RWPE1 (cell line): Measurements from ENCODE around the gene CDK12.

Experiments
- CTCF ChIA-PET: fragments of 350-600 bp; sonication (Branson Sonifier 250); formaldehyde crosslinking; extraction: SDS; loops from one replicate; lab custom pipeline; 2021; lab: Yijun Ruan, JAX
- POLR2A ChIA-PET: fragments of 400-600 bp; formaldehyde crosslinking; extraction: SDS; loops from one replicate; lab custom pipeline; 2020; ENCODE audit warnings: antibody characterized with exemption; ENCODE audit not compliant: low non-redundant PET; lab: Yijun Ruan, JAX
- DNase-seq: peaks from one replicate; pipeline ENCODE4 v3.0.0; 2012; ENCODE audit warnings: low spot score
- H3K27ac ChIP-seq: fragments of 450-650 bp; 2 replicates; pipeline ENCODE4 v1.5.1; 2017
- CTCF ChIP-seq: fragments of 450-650 bp; conservative IDR thresholded peaks from 2 replicates; pipeline ENCODE4 v1.5.1; 2017; ENCODE audit warnings: low read depth, mild to moderate bottlenecking

CDK12 gene

DNA sequence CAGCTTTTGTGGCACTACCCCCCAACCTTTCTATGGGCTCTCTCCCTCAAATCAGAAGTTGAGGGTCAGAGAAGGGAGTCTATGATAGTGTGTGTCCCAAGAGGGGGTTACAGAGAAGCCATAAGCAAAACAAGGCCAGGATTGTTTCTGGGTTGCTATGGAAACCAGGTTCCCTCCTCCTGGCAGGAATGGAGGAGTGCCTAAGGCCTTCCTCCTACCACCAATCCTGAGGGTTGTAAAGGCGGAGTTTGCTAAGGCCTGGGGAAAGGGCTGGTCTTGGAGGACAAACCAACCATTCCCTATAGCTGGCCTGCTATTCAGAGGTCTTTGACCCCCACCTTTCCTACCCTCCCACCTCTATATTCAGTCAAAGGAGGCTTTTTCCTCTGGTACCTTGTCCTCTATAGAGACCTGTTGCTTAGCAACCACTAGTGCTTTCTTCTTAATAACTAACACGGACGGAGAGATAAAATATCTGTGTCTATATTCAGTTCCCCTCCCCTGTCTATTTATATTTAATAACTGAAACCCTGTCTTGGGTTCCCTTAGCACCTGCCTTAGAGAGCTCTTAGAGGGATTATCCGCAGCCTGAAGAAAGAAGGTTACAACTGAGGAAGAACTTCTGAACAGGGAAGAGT, 103.0 kb downstream of the CDK12 start:
- DNase-seq = no peak
- CTCF ChIA-PET = interaction anchor here (0.5 to 0.9 kb wide), 2 partner anchors 12 to 118 kb away, joined by 3 to 4 read pairs; no protein-coding TSS in a partner anchor
- TF ChIP-seq CTCF = no peak
- POLR2A ChIA-PET = no interaction called here
- no peak overlapping the region for H3K27ac ChIP-seq

DNA sequence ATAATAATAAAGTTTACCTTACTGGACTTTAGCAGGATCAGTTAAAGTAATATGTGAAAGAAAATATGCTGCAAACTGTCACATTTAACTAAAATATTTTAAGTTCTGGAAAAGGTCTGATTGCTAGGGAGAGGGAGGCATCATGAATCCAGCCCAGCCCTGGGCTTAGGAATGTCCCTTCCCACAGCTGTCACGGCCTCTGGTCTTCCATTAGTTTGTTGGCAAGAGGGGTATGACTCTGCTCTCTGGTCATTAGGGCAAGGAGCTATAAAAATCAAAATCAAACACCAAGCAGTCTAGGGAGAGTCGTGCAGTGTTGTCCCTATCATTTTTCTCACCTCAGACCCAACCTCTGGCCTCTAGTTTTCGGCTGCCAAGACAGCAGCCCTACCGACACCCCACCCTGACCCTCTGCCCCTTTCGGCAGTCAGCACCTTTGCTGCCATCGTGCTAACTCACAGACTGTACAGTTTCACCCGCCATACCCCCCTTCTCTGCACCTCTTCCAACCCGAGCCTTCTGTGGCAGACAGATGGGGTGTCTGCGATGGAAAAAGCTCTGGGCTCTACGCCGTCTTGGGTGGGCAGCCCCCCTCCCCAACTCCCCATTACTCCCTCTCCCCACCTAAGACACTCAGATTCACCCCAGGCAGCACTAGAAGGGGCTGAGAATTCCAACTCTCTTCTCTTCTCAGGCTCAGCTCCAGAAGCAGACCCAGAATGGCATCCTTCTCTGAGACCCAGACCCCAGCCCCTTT, 105.0 kb downstream of the CDK12 start:
- H3K27ac ChIP-seq = no peak overlapping the region
- CTCF ChIA-PET = interaction anchor here (1.0 kb wide), 1 partner anchor 19 kb away, joined by 3 read pairs; no protein-coding TSS in a partner anchor

DNA sequence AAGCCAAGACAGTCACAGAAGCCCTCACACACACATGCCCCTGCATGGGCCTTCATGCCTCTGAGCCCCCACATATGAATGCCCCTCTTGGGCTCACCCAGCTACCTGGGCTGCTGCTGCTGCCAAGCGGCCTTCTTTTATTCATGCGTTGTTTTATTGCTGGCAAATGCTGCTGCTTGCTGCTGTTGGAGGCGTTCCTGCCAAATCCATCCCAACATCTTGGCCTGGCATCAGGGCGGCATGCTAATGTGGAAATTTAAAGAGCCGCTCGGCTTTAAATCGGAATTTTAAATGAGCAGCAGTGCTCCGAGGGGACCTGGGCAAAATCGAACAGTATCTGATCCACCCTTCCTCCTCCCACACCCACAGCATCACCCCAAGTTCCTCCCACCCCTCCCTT, 107.4 kb downstream of the CDK12 start:
- DNase-seq = no peak
- ChIA-PET POLR2A (no interaction called here), CTCF (interaction anchor here (0.7 to 1.2 kb wide), 3 partner anchors 21 to 55 kb away, joined by 3 to 4 read pairs (median 3); no protein-coding TSS in a partner anchor)
- H3K27ac ChIP-seq = no peak overlapping the region
- TF ChIP-seq CTCF = no peak

More for the DNA sequence above, 105.0 kb downstream of the CDK12 start:
- no peak for TF ChIP-seq CTCF
- POLR2A ChIA-PET = no interaction called here
- DNase-seq = no peak

- DNase-seq = no peak
- no peak for TF ChIP-seq CTCF
- H3K27ac ChIP-seq = no peak overlapping the region
- ChIA-PET POLR2A (interaction anchor here (0.6 kb wide), 1 partner anchor 45 kb away, joined by 4 read pairs; no protein-coding TSS in a partner anchor), CTCF (interaction anchor here (1.1 to 1.2 kb wide), 2 partner anchors 22 to 54 kb away, joined by 3 to 4 read pairs; no protein-coding TSS in a partner anchor)
Measured at GRCh38 chr17:39569126-39569525, 107.8 kb downstream of the CDK12 start.

- POLR2A ChIA-PET = no interaction called here
- no peak for DNase-seq
- H3K27ac ChIP-seq = peak overlapping the region; percentile 19; the same call in 1 of the 2 replicates
- no peak for TF ChIP-seq CTCF
- CTCF ChIA-PET = interaction anchor here (0.7 kb wide), 1 partner anchor 51 kb away, joined by 3 read pairs; no protein-coding TSS in a partner anchor
Measured at GRCh38 chr17:39572121-39572520, 110.8 kb downstream of the CDK12 start.
